ENCODE measurements around the gene PROC.

- TF ChIP-seq SUZ12 (IDR thresholded peaks at IDR 0.05; ENCODE audit: extremely low read depth, insufficient read depth, insufficient read length) (no peak), ZNF274 (IDR thresholded peaks at IDR 0.05; ENCODE audit: low read depth, low read length) (no peak)
Observed at GRCh38 chr2:127392828-127393578, 25.2 kb upstream of the PROC start.

Measured in NT2/D1 (cell line).